Erythroblast (primary cell): ENCODE data around the gene GRIN3B.

Experiments
- DNase-seq, 2 experiments: peaks; one replicate each; lab custom pipeline; 2025; lab: John Stamatoyannopoulos, UW
- GATA1 ChIP-seq: IDR thresholded peaks from 2 replicates; pipeline ENCODE4 v1.6.1; 2011; ENCODE audit warnings: low read depth, mild to moderate bottlenecking, control low read depth, low read length, moderate library complexity
- POLR2A ChIP-seq: IDR thresholded peaks from 2 replicates; pipeline ENCODE4 v1.6.1; 2011; ENCODE audit warnings: mild to moderate bottlenecking, low read length

The GRIN3B gene

GRCh38 chr19:1041272-1041834 is 41.1 kb downstream of the GRIN3B start:
- DNase-seq, result no peak
- TF ChIP-seq POLR2A (no peak), GATA1 (peak; percentile 35)

GRCh38 chr19:1041835-1042685 is 41.8 kb downstream of the GRIN3B start:
- DNase-seq, result no peak
- TF ChIP-seq POLR2A (no peak), GATA1 (no peak)

- TF ChIP-seq GATA1 (no peak), POLR2A (no peak)
- no peak for DNase-seq
These were observed 42.7 kb downstream of the GRIN3B start for GRCh38 chr19:1042689-1043511.

- peak; percentile 74 to 89 for DNase-seq
- TF ChIP-seq POLR2A, result no peak
- no peak for TF ChIP-seq GATA1
These were observed 45.0 kb downstream of the GRIN3B start for GRCh38 chr19:1045247-1045603.

- no peak for TF ChIP-seq POLR2A
- no peak for TF ChIP-seq GATA1
- DNase-seq, result no peak
These were observed 46.0 kb downstream of the GRIN3B start for GRCh38 chr19:1046117-1046626.

- no peak for DNase-seq
- TF ChIP-seq GATA1 (no peak), POLR2A (no peak)
These were observed 46.8 kb downstream of the GRIN3B start for GRCh38 chr19:1046836-1047695.

- DNase-seq, result no peak
- no peak for TF ChIP-seq GATA1
- TF ChIP-seq POLR2A, result no peak
These were observed 47.5 kb downstream of the GRIN3B start for GRCh38 chr19:1047696-1048147.

- TF ChIP-seq POLR2A, result no peak
- TF ChIP-seq GATA1, result no peak
These were observed 48.9 kb downstream of the GRIN3B start for GRCh38 chr19:1049106-1049505.

GRCh38 chr19:1049800-1050199 is 49.6 kb downstream of the GRIN3B start:
- no peak for DNase-seq
- TF ChIP-seq GATA1 (no peak), POLR2A (no peak)

More at GRCh38 chr19:1049106-1049505, 48.9 kb downstream of the GRIN3B start:
- no peak for DNase-seq

GRCh38 chr19:1050989-1051788 is 51.0 kb downstream of the GRIN3B start:
- no peak for DNase-seq
- TF ChIP-seq GATA1 (no peak), POLR2A (no peak)

- TF ChIP-seq POLR2A (no peak), GATA1 (no peak)
- no peak for DNase-seq
These were observed 51.6 kb downstream of the GRIN3B start for GRCh38 chr19:1051791-1052190.

- no peak for DNase-seq
- no peak for TF ChIP-seq POLR2A
- no peak for TF ChIP-seq GATA1
These were observed 52.2 kb downstream of the GRIN3B start for GRCh38 chr19:1052349-1052975.
